ENCODE results near the gene COX19.
A peak's percentile ranks its signal among the peaks of the same experiment; 100 is the strongest.

Gene COX19

DNA sequence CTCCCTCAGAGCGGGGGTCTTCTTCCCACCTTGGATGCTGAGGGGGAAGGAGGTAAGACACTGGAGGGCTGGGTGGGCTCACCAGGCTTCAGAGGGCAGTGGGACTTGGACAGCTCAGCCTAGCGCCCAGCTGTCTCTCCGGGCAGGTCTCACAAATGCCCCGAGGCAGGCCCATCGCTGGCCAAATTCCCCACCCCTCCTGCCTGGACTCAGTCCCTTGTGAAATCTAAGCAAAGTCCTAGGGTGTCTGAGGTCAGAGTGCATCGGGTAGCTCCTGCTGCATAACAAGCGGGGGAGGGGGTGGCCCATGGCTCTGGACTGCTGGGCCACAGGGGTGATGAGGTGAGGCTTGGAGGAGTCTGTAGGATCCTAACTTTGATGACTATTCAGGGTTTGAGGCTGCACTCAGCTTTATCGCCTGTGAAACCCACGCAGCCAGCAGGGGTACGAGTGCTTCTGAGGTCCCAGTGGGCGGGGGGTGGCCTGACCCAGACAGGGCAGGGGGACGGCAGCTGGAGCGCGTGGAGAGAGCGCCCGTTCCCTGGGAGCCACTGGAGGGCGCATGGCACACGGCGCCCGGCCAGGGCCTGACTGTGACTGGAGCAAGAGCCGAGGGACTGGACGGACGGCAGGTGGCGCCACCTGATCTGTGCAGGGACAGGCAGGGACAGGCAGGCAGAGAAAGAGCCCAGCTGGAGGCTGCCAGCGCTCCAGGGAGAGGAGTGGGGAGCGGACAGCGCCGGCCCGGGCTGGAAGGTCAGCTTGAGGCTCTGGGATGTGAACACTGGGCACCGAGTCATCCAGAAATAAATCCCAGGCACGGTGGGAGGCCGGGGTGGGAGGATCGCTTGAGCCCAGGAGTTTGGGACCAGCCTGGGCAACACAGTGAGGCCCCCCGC is 17.6 kb upstream of the COX19 start:
- DNase-seq (ENCODE audit: low spot score), result peak; percentile 96

GRCh38 chr7:991729-992656 is 16.6 kb upstream of the COX19 start:
- no peak for DNase-seq (ENCODE audit: low spot score)

DNA sequence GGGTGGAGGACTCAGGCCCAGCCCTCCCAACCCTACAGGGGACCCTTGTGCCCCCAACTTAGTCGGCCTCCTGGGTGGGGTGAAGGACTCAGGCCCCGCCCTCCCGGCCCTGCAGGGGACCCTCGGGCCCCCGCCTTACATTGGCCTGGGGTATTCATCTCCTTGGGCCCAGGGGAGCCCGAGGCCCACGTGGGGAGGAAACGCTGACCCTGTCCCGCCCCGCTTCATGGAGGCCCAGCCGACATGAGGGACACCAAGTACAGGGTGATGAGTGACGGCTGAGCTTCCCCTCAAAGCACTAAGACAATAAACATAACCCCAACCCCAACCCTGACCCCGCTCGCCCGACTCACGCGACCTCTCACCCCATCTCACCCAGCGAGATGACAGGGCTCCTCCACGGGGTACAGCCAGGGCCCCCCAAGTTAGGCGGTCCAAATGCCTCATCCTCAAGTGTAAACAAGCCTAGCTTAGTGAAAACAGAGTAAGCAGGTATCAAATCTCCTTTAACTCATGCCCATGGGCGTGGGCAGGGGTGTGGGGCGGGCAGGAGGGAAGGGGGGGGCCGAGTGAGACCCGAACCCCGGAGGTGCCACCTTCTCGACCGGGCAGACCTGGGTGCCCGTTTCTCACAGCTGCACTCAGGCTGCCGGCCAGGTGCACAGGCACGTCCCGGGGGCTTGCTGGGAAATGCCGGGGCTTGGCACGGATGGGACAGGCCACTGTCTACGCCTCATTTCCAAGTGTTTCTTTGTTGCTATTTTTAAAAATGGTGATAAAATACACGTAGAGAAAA is 15.8 kb upstream of the COX19 start:
- no peak for DNase-seq (ENCODE audit: low spot score)

DNA sequence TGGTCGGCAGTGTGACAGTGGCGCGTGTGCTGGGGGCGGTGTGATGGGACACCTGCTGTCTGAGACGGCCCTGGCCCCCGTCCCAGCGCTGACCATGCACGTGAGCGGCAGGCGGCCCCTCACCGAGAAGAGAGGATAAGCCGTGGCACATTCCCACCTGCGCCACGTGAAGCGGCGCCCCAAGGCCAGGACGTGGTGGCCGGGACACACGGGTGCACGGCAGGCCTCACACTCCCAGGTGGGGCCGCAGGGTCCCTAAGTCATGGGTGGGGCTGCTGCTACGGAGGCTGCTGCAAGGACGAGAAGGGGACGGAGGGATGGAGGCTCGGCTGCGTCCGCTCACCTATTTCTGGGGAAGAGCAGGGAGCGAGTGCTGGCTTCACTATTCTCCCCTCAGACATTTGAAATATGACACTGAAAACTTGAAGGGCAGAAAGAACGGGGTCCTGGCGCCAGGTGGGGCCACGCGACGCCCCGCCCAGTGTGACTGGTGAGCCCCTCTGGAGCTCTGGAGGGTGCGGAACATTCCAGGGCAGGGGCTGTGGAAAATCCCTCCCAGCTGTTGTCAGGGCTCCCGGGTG is 15.1 kb upstream of the COX19 start:
- no peak for DNase-seq (ENCODE audit: low spot score)

GRCh38 chr7:988963-989529 is 13.7 kb upstream of the COX19 start:
- peak; percentile 76 for DNase-seq (ENCODE audit: low spot score)

DNA sequence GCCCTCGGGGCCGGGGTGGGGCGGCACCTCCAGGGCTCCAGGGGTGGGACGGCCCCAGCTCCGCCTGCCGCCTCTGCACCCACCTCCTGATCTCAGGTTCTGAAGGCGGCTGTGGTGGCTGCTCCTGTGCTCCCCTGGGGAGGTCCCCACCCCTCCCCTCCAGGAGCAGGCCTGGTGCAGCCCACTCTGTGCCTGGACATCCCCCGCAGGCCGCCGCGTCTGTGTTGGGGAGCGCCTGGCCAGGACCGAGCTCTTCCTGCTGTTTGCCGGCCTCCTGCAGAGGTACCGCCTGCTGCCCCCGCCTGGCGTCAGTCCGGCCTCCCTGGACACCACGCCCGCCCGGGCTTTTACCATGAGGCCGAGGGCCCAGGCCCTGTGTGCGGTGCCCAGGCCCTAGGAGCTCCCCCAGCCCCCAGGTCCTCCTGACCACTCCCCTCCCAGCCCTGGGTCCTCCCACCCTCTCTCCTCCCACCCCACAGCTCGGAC is 13.1 kb upstream of the COX19 start:
- DNase-seq (ENCODE audit: low spot score), result peak; percentile 71

GRCh38 chr7:987909-988308 is 12.6 kb upstream of the COX19 start:
- DNase-seq (ENCODE audit: low spot score), result no peak

GRCh38 chr7:986766-987751 is 11.7 kb upstream of the COX19 start:
- DNase-seq (ENCODE audit: low spot score), result no peak

GRCh38 chr7:985915-986741 is 10.8 kb upstream of the COX19 start:
- DNase-seq (ENCODE audit: low spot score), result no peak

DNA sequence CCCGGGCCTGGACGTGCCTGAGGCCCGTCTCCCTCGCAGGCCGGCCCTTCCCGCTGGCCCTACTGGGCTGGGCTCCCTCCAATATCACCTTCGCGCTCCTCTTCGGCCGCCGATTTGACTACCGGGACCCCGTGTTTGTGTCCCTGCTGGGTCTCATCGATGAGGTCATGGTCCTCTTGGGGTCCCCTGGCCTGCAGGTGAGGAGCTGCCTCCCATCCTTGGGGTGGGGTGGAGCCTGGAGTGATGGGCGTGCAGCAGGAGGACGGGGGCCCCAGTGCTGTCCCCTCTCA is 9.7 kb upstream of the COX19 start:
- DNase-seq (ENCODE audit: low spot score), result no peak

GRCh38 chr7:984361-985126 is 9.2 kb upstream of the COX19 start:
- no peak for DNase-seq (ENCODE audit: low spot score)

GRCh38 chr7:983616-984071 is 8.3 kb upstream of the COX19 start:
- no peak for DNase-seq (ENCODE audit: low spot score)

- DNase-seq (ENCODE audit: low spot score), result no peak
Observed at GRCh38 chr7:983004-983615, 7.8 kb upstream of the COX19 start, which contains the start of gene CYP2W1. TSS of gene CYP2W1 (plus strand) at chr7:983181. CDS start at chr7:983212, 31 bp downstream.

- no peak for DNase-seq (ENCODE audit: low spot score)
Observed at GRCh38 chr7:982511-983003, 7.2 kb upstream of the COX19 start.

DNA sequence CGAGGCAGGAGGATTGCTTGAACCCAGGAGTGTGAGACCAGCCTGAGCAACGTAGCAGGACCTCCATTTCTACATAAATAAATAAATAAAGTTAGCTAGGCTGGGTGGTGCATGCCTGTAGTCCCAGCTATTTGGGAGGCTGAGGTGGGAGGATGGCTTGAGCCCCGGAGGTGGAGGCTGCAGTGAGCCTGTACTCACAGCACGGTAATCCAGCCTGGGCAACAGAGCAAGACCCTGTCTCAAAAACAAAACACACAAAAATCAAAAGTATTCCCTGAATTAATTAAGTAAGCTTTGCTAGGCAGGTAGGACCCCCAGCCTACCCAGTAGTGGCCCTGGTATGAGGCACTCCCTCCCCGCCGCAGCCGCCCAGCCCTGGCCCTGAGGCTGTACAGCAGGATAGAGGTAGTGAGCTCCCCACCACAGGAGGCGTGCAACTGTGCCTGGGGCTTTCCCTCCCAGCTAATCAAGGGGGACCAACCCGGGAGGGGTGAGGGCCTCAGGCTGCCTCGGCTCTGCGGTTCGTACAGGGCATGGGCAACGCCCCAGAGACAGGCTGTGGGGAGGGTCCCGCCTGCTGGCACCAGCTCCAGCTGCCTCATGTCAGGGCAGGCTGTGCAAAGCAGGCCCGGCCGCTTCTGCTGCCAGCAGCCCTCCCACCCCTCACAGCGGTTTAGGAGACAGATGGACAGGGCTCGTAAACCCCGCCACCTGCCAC is 6.6 kb upstream of the COX19 start:
- no peak for DNase-seq (ENCODE audit: low spot score)

GRCh38 chr7:979886-980571 is 4.7 kb upstream of the COX19 start:
- peak; percentile 89 for DNase-seq (ENCODE audit: low spot score)
